GM19438 (cell line): Measurements from ENCODE around the gene PRKG1.
A peak's percentile ranks its signal among the peaks of the same experiment; 100 is the strongest.
"Not testable (repeated sequence)": the region's sequence is repeated elsewhere in the genome, so short reads cannot be mapped to it uniquely, and the experiment has no call there.

Experiments used
- ATAC-seq: cut with Tn5 transposase; IDR thresholded peaks from one replicate; pipeline ENCODE4 v1.9.1; 2021; ENCODE audit warnings: low read depth; ENCODE audit not compliant: unreplicated experiment

PRKG1 gene

DNA sequence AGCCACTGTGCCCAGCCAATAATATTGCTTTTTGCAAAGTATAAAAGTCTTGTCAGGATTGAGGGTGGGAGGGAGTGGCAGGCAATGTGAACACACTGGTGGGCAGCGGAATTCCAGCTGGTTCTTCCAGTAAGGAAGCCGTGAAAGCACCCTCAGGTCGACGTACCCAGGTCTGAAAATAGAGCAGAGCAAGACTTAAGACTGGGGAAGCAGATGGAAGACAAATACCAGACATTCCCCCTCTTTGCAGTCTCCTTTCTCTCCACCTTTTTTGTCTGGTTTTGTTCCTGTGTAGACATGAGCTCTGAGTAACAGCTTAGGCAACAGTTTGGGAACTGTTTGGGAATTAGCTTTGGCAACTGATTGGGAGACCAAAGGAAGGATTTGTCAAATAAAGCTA is 642.7 kb downstream of the PRKG1 start:
- ATAC-seq, result no peak

DNA sequence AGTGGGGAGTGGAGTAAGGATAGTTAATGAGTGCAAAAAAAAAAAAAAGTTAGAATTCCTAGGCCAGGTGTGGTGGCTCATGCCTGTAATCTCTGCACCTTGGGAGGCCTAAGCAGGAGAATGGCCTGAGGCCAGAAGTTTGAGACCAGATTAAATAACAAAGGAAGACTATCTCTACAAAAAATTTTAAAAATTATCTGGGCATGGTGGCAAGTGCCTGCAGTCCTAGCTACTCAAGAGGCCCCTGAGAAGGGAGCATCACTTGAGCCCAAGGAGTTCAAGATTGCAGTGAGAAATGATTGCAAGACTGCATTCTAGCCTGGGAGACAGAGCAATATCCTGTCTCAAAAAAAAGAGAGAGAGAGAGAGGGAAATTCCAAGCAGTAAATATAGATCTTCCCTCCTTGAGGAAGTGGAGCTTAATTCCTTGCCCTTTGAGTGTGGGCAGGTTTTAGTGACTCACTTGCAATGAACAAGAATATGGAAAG is 644.6 kb downstream of the PRKG1 start:
- no peak for ATAC-seq

DNA sequence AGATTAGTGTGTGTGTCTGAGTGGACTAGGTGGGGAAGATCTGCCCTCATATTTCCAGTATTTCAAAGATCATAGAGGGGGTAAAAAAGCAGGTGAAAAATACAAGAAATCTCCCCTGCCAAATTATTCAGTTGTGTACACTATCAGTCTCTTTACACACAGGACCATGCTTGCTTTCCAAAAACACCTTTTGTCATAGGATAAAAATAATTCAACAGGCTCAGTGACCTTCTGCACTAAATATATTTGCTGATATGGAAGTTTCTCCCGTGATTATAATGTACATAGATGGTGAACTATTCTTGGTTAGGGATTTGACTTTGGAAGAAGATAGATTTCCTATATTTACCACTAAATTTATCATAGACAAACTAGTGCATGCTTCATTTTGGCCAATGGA is 649.8 kb downstream of the PRKG1 start:
- no peak for ATAC-seq

DNA sequence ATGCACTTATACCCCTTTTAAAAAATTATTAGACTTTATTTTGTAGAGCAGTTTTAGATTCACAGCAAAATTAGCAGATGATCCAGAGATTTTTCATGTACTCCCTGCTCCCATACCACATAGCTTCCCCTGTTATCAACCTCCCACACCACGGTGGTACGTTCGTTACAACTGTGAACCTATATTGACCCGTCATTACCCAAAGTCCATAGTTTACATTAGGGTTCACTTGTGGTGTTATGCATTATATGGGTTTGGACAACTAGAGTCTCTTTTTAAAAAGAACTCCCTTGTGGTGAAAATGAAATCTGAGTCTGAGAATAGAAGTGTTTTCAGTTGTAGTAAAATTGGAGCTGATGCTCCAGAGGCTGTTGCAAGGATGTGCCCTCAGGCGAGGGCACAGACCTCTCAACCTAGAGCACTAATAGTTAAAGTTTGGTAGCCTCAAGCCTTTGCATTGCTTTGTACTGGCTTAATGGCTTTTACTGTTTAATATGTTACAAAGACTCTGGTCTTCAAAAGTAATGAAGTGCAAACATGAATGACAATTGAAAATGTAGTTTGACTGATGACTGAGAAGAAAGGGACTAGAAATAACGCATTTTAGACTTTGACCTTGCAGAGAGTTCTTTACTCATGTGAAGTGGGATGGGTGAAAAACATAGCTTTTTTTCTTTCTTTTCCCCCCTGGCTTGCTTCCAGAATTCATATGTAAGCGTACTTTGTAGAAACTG is 655.7 kb downstream of the PRKG1 start:
- no peak for ATAC-seq

DNA sequence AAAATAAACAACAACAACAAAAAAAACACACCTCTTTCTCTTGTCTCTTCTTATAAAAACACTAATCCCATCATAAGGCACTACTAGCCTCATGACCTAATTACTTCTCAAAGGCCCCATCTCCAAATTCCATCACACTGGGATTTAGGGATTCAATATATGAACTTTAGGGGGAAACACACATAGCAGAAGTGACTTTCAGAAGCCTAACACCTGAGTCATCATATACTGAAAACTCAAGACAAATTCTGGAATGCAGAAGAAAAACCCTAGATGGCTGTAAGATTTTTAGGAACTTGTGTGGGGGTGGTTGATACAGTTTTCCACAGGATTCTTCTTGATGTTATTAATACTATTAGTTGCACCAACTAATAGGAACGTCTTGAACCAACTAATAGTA is 658.8 kb downstream of the PRKG1 start:
- no peak for ATAC-seq

DNA sequence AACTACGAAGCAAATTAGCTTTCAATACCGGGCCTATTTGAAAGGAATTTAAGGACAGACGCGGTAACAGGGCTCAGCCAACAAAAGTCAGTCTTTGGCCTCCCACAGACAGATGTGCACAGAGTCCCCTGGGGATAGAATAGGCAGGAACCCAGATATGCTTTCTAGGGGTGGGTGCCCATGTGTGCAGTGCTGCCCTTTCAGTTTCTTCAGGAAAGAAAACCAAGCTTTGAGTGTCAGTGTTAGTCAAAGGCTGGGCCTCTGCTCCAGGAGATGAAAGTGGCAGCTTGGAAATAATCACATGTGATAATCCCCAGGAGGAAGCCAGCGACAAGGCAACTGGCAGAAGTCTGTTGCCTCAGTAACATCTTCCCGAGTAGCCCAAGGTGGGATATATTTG is 668.9 kb downstream of the PRKG1 start:
- ATAC-seq, result peak; percentile 98

DNA sequence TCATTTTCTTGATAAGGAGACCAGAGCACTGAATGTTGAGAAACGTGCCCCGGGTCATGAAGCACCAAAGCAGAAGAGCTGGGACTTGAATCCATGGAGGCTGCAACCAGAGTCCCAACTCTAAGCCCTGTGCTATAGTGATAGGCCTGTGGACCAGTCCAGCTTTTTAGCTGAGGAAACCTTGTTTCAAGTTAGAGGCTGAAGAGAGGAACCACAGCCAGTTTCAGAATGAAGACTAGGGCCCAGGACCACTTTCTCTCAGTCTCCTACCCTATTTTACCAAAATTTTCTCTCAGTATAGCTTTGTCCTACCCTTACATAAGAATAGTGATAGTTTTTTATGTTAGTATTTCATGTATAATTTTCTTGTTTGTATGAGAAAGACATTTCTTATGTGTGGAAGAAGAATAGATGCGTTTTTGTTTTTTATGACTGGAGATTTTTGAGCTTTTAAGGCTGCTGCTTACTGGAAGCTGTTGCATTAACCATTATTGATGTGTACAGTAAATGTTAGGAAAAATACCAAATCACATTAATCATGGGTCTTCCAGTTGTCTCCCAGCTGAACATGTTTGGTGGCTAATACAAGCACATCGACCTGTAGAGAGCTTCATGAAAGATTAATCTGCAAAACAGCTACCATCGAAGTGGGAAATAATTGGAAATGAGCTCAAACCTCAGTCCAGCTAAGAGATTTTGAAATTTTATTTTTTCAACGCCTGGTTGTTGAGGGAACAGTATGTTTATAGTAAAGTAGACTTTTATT is 670.1 kb downstream of the PRKG1 start:
- ATAC-seq, result no peak

DNA sequence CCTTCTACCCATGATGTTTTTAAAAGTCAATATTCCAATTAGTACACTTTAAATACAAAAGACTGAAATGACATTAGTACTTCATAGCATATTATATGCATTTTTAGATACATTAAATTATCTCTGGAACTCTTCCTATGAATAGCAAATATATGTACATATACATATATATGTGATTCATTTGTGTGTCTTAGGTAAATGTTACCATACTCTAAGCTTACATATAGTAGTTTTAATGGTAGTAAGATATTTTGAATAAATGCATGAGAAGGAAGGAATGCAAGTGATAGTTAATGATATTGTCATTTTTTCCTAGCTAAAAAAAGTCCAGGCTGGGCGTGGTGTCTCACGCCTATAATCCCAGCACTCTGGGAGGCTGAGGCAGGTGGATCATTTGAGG is 671.1 kb downstream of the PRKG1 start:
- no peak for ATAC-seq

DNA sequence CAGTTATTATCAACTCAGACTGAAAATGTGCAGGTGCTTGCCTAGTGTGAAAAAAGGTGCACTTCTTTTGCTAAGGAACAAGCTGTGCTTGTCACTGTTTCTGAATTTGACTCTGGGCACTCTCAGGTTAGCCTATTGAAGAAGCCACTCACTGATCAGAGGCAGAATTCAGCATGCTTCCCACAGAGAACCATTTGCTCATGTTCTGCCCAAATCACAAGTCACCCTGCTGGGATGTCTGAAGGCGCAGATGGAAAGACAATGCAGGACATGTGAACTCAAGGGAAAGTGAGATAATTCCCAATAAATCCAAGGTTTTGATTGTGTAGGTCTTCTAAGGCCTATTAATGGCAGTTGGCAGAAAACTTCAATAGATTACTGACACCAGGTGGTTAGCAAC is 672.9 kb downstream of the PRKG1 start:
- no peak for ATAC-seq

DNA sequence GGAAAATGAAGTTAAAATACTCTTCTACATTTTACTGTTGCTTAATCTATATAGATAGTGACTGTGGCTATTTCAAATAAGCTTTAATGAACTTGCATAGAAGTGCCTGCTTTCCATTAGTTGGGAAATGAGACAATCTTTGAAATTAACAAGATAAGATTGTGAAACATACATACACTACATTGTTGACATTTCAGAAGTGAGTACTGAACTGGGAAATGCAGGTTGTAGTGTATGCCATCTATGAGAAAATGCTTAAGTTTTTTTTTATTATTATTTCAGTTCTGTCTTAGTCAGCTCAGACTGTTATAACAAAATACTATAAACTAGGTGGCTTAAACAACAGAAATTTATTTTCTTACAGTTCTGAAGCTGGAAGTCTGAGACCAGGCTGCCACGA is 674.7 kb downstream of the PRKG1 start:
- ATAC-seq, result no peak

DNA sequence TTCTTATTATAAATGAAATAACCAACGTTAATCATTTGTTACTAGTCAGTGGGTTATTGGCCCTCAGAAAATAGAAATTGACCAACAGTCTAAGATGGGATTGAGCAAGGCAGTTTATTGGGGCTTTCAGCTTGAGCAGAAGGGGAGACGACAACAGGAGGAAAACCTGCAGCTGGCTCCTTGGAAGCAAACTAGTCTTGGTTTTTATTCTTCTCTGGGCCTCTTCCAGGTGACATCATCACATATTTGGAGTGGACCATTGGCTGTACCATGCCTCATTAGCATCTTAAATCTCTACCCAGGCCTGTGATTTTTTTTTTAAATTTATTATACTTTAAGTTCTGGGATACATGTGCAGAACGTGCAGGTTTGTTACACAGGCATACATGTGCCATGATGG is 684.1 kb downstream of the PRKG1 start:
- no peak for ATAC-seq

DNA sequence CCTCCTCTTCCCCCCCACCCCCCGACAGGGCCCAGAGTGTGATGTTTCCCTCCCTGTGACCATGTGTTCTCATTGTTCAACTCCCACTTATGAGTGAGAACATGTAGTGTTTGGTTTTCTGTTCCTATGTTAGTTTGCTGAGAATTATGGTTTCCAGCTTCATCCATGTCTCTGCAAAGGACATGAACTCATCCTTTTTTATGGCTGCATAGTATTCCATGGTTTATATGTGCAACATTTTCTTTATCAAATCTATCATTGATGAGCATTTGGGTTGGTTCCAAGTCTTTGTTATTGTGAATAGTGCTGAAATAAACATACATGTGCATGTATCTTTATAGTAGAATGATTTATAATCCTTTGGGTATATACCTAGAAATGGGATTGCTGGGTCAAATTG is 684.6 kb downstream of the PRKG1 start:
- ATAC-seq, result not testable (repeated sequence)

DNA sequence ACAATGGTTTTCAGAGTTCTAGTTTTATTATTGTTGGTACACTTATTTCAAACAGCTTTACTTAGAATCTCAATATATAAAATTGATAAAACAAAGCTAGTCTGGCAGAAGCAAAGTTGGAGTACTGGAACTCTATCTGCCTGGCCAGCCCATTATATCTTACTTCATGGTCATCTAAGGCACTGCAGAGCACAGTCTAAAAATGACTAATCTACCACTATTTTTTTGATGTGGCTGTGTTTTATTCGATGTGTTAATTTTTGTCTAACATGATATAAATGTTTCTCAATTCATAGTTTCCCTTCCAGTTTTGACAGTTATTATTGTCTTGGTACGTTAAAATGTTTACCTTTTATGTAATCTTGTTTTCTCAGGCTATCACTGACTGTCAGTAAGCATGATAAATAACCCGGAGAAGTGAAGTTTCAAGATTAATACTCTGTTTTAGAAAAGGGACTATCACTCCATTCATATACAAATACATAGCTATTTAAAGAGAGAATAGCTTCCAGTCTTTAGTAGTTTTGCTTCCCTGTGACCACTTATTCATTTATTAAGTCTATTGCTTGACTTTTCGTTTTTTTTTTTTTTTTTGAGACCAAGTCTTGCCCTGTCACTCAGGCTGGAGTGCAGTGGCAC is 685.7 kb downstream of the PRKG1 start:
- ATAC-seq, result no peak

DNA sequence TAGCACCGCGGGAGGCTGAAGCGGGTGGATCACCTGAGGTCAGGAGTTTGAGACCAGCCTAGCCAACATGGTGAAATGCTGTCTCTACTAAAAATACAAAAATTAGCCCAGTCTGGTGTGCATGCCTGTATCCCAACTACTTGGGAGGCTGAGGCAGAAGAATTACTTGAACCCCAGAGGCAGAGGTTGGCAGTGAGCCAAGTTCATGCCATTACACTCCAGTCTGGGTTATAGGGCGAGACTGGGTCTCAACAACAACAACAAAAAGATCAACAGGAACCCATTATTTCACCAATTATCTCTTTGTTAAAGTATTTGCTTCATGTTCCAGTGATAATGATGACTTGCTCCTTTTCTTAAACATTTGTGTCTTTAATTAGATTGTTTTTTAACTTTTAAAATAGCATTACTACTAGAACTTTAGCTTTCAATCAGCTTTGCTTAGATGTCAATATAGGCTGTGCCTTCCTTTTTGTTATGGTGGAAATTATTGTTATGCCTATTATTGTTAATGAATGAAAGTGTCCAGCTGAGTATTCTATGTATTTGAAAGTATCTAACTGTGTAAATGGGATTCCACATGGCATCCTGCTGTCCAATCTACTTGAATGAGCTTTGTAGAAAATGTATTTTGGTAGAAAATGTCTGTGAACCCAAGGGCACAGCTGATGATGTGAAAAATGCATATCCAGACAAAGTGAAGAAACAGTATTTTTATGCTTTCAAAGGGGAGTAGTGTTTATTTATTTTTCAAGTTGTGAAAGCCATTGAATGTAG is 686.8 kb downstream of the PRKG1 start:
- no peak for ATAC-seq

DNA sequence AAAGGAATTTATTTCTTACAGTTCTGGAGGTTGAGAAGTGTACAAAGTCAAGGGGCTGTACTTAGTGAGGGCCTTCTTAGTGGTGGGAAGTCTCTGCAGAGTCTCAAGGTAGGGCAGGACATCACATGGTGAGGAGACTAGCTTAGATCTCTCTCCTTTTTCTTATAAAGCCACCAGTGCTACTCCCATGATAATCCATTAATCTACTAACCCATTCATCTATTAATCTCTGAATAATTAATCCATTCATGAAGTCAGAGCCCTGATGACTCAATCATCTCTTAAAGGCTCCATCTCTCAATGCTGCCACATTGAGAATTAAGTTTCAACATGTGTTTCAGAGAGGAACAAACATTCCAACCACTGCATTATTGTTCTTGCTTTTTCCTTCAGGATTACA is 689.5 kb downstream of the PRKG1 start:
- ATAC-seq, result no peak

DNA sequence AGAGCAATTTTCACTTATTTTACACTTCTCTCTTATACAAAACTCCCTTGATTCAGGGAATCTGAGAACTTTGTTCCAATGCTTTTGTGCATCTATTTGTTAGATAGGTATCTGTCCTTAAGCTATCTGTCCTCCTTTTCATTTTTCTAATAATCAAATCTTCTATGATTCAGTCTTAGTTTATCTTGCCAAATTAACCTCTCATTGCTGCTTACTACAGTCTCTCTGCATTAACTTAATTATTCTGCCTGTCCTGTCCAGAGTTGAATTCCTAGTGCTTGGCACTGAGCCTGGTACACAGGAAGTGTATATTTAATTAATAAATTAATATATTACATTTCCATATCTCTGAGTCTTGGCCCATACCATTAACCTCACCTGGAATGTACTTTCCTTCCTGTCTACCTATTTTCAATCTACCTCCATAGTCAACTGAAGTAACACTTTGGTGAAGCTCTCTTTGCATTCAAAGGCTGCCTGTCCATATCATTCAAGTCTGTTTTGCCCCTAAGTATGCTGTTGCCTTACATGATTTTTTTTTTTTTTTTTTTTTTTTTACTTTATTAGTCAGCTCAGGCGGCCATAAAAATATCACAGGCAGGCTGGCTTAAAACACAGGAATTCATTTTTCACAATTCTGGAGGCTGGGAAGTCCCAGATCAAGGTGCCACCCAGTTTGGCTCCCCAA is 691.1 kb downstream of the PRKG1 start:
- ATAC-seq, result no peak

DNA sequence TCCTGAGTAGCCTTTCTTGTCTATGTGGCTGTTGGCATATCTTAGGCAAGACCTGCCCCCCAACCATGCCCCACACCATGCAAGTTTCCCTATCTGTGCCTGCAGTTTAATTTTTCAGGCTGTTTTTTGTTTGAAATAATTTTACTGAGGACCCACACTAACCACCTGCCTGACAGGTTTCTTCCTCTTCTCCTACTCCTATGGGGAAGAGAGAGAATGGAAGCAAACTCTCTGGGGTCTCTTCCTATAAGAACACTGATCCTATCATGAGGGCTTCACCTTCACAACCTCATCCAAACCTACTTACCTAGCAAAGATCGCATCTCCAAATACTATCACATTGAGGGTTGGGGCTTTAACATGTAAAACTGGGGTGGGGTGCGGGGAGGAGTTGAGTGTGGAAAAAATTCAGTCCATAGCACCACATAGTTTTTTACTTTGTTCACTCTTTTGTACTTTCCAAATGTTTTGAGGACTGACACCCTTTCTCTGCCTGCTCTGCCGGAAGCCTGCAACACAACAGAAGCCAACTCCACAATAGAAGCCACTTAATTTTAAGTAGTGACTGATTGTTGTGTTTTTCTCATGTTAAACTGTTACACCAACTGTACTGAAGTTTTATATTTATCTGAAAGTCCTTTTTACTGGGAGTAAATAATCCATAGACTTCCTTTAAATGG is 692.3 kb downstream of the PRKG1 start:
- no peak for ATAC-seq

DNA sequence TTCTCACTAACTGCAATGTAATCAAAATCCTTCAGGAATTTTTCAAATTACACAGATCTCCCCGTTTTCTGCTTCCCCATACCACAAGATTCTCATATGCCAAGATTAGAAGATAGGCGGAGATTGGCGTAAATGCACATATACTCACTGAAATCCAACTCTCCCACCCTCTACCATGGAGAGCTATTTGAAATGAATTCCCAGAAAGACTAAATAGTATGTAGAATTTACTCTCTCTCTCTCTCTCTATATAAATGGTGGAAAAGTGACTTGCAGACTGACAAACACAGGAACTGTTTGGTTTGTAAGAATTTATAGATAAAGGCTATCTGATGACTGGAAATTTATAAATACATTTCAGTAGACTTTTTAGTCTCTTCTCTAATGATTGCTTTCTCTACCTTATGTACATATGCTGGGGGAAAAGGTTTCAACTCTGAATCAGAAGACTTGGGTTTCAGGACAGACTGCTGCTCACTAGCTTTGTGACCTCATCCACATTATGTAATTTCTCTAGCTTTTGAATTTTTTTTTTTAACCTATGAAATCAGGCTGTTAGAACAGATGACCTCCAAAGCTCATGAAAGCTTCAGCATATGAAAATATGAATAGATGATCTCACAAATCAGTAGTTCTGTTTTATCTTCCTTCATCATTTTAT is 692.9 kb downstream of the PRKG1 start:
- ATAC-seq, result no peak

DNA sequence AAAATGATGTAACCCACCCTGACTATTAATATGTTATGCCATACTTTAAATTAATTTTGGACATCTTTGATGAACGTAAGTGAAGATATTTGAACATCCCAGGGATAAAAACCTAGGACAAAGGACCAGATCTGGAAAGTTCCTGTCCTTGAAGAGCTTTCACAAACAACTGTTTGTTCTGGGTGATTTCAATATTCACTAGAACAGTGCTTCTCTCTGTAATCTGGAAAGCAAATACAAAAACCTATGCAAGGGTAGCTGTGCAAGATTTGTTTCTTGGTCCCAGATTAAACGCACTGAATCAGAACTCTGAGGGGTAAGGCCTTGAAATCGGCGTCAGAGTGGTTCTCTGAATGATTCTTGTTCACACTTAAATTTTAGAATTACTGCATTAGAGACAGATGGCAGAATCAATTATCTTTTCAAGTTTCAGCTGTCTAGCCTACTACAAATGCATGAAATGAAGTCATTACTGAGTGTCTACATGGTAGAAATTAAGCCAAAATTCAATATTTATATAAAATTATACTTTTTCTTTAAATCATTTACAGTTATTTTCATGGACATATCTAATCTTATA is 694.7 kb downstream of the PRKG1 start:
- ATAC-seq, result no peak
